Nephron progenitor cell (in vitro differentiated cells): ENCODE data around the gene STON1.

Experiments used
- DNase-seq: peaks from one replicate; pipeline ENCODE4 v3.0.0; 2021
- H3K27ac Mint-ChIP-seq: 2 replicates; pipeline ENCODE4 v1.8.0; 2021; ENCODE audit warnings: mild to moderate bottlenecking, moderate library complexity, mixed read lengths
- H3K27me3 Mint-ChIP-seq: 2 replicates; pipeline ENCODE4 v1.8.0; 2021; ENCODE audit warnings: mild to moderate bottlenecking, low read depth, mixed read lengths; ENCODE audit not compliant: poor library complexity
- H3K36me3 Mint-ChIP-seq: 2 replicates; pipeline ENCODE4 v1.8.0; 2021; ENCODE audit warnings: low read depth, mixed read lengths
- H3K4me1 Mint-ChIP-seq: 2 replicates; pipeline ENCODE4 v1.8.0; 2021; ENCODE audit warnings: mixed read lengths
- H3K4me3 Mint-ChIP-seq: 2 replicates; pipeline ENCODE4 v1.8.0; 2021; ENCODE audit warnings: mild to moderate bottlenecking, moderate library complexity, mixed read lengths
- H3K9me3 Mint-ChIP-seq: 2 replicates; pipeline ENCODE4 v1.8.0; 2021; ENCODE audit warnings: mild to moderate bottlenecking, moderate library complexity, mixed read lengths
- TF ChIP-seq, protein P1 (sequence below): fragments of 200-600 bp; sonication (generic); IDR thresholded peaks from 2 replicates; pipeline ENCODE4 v1.5.0; 2021; ENCODE audit warnings: antibody characterized with exemption

Gene STON1

DNA sequence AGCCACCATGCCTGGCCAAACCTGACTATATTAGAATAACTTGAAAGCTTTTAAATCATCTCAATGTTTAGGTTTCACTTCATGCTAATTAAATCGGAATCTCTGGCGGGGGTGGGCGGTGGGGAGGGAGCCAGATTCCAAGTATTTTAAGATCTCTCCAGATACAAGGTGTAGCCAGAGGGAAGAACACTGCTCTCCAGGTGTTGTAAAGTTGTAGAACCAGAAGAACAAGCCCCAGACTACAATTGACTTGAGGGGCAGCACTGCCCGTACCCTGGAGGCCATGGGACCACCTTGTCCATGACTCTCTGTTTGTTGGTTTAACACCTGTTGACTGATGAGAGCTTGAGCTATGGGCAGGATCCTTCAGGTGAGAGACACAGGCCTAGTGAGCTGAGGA is 54.6 kb downstream of the STON1 start:
- H3K27me3 Mint-ChIP-seq, result no peaks in the 10 kb centered on the region
- peaks cover 20% of the 10 kb centered on the region for H3K4me1 Mint-ChIP-seq
- no peak overlapping the region for H3K4me3 Mint-ChIP-seq
- H3K36me3 Mint-ChIP-seq, result peaks cover 67% of the 10 kb centered on the region
- H3K27ac Mint-ChIP-seq, result no peak overlapping the region
- TF ChIP-seq, protein P1, sequence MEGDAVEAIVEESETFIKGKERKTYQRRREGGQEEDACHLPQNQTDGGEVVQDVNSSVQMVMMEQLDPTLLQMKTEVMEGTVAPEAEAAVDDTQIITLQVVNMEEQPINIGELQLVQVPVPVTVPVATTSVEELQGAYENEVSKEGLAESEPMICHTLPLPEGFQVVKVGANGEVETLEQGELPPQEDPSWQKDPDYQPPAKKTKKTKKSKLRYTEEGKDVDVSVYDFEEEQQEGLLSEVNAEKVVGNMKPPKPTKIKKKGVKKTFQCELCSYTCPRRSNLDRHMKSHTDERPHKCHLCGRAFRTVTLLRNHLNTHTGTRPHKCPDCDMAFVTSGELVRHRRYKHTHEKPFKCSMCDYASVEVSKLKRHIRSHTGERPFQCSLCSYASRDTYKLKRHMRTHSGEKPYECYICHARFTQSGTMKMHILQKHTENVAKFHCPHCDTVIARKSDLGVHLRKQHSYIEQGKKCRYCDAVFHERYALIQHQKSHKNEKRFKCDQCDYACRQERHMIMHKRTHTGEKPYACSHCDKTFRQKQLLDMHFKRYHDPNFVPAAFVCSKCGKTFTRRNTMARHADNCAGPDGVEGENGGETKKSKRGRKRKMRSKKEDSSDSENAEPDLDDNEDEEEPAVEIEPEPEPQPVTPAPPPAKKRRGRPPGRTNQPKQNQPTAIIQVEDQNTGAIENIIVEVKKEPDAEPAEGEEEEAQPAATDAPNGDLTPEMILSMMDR, result no peak
- DNase-seq, result no peak
- peaks cover 16% of the 10 kb centered on the region for H3K9me3 Mint-ChIP-seq

- peaks cover 13% of the 10 kb centered on the region for H3K9me3 Mint-ChIP-seq
- TF ChIP-seq, protein P1, result no peak
- H3K36me3 Mint-ChIP-seq, result peaks cover 50% of the 10 kb centered on the region
- no peaks in the 10 kb centered on the region for H3K27me3 Mint-ChIP-seq
- H3K4me1 Mint-ChIP-seq, result peaks cover 20% of the 10 kb centered on the region
- no peak overlapping the region for H3K27ac Mint-ChIP-seq
- no peak overlapping the region for H3K4me3 Mint-ChIP-seq
- no peak for DNase-seq
Observed at GRCh38 chr2:48586433-48586832, 56.5 kb downstream of the STON1 start.

GRCh38 chr2:48587560-48587959 is 57.6 kb downstream of the STON1 start:
- H3K4me3 Mint-ChIP-seq, result no peak overlapping the region
- H3K36me3 Mint-ChIP-seq, result peaks cover 44% of the 10 kb centered on the region
- TF ChIP-seq, protein P1, result no peak
- H3K4me1 Mint-ChIP-seq, result peaks cover 20% of the 10 kb centered on the region
- H3K27ac Mint-ChIP-seq, result peak overlapping the region; percentile 82
- H3K9me3 Mint-ChIP-seq, result peaks cover 4% of the 10 kb centered on the region
- no peaks in the 10 kb centered on the region for H3K27me3 Mint-ChIP-seq
- DNase-seq, result no peak

GRCh38 chr2:48587961-48588360 is 58.0 kb downstream of the STON1 start:
- peaks cover 20% of the 10 kb centered on the region for H3K4me1 Mint-ChIP-seq
- H3K9me3 Mint-ChIP-seq, result peaks cover 4% of the 10 kb centered on the region
- no peak overlapping the region for H3K4me3 Mint-ChIP-seq
- peaks cover 43% of the 10 kb centered on the region for H3K36me3 Mint-ChIP-seq
- TF ChIP-seq, protein P1, result no peak
- peak overlapping the region; percentile 82 for H3K27ac Mint-ChIP-seq
- no peak for DNase-seq
- no peaks in the 10 kb centered on the region for H3K27me3 Mint-ChIP-seq

DNA sequence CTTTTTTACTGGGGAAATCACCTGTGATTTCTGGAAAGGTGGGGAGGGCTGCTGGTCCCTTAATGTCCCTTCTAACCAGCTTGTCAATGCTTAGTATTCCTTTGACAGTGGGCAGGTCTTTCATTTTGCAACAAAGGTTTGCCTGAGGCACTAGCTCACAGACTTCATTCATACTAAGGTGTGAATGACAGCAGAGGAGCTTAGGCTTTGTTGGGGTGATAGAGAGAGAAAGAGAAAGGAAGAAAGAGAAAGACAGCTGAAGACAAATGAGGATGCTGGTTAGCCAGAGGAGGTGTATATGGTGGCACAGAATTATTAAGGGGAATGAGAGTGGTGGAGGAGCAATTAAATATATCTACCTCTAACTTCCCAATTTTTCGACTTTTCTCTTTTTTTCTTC is 58.8 kb downstream of the STON1 start:
- Mint-ChIP-seq H3K9me3 (peaks cover 4% of the 10 kb centered on the region), H3K27me3 (no peaks in the 10 kb centered on the region), H3K4me3 (no peak overlapping the region), H3K27ac (no peak overlapping the region), H3K36me3 (peaks cover 37% of the 10 kb centered on the region), H3K4me1 (peaks cover 20% of the 10 kb centered on the region)
- TF ChIP-seq, protein P1, result no peak
- no peak for DNase-seq

- Mint-ChIP-seq H3K27ac (no peak overlapping the region), H3K27me3 (no peaks in the 10 kb centered on the region), H3K36me3 (peaks cover 40% of the 10 kb centered on the region), H3K4me1 (peaks cover 20% of the 10 kb centered on the region), H3K4me3 (no peak overlapping the region), H3K9me3 (peaks cover 4% of the 10 kb centered on the region)
- TF ChIP-seq, protein P1, result peak; percentile 64
- DNase-seq, result peak; percentile 37
Observed at GRCh38 chr2:48589170-48589767, 59.3 kb downstream of the STON1 start.
